GM18508 (cell line): Measurements from ENCODE around the gene GBX2.

Experiments
- ATAC-seq: cut with Tn5 transposase; IDR thresholded peaks from one replicate; pipeline ENCODE4 v1.9.1; 2021; ENCODE audit warnings: moderate number of reproducible peaks; ENCODE audit not compliant: insufficient read depth, unreplicated experiment

Gene GBX2

GRCh38 chr2:236169741-236170589 is 1.8 kb upstream of the GBX2 start:
- ATAC-seq: no peak

DNA sequence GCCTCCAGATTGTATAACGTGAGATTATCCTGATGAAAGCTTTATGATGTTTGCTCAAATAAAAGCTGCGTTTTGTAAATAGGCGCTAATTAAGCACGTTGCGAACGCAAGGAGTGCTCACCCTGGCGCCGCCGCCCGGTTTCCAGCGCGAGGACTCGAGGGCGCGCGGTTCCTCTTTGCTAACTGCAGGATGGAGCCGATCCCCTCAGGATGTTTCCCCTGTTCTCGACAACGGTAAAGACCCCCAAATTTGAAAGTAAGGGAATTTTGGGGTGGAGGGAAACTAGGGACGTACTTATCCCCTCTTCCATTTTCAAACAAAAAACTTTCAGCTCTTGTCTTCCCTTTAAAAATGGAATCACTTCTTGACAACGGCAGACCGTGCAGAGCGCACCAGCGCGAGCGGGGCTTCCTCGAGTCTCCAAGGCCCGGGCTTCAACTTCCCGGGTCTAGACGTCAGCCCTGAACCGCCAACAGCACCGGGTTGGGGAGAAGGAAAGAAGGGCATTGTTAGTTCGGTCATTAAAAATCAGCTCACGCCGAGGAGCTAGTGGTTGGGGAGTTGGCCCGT is 1.1 kb upstream of the GBX2 start:
- no peak for ATAC-seq

DNA sequence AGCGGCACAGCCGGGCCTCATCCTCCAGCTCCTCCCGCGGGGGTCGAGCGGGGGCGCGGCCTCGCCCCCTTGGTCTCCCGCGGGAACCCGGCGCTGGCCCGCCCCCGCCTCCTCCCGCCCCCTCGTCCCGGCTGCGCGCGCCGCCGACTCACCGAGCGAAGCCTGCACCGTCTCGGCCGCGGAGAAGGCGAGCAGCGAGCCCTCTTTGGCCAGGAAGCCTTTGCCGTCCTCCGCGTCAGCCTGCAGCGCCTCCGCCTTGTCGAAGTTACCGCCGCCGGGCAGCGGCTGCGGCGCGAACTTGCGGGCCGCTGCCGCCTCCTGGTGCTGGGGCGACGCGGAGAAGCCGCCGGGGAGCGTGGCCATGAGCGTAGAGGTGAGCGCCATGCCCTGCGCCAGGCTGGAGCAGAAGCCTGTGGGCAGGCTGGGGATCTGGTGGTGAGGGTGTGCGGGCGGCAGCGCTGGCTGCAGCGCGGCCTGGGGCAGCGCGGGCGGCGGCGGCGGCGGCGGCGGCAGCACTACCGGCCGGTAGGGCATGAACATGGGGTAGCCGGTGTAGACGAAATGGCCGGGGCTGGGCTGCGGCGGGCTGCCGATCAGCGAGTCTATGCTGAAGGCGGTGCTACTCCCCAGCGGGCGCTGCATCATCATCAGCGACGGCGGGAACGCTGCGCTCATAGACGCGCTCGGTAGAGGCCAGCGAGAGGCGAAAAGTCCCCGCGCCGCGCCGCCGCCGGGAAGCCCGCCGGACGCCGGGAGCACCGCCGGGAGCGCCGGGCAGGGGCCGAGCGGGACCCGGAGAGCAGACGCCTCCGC is 683 bp downstream of the GBX2 start:
- ATAC-seq: no peak

GRCh38 chr2:236166796-236167296 is 1.3 kb downstream of the GBX2 start:
- ATAC-seq: no peak

- ATAC-seq: no peak
Measured at GRCh38 chr2:236165842-236166795, 2.1 kb downstream of the GBX2 start.

DNA sequence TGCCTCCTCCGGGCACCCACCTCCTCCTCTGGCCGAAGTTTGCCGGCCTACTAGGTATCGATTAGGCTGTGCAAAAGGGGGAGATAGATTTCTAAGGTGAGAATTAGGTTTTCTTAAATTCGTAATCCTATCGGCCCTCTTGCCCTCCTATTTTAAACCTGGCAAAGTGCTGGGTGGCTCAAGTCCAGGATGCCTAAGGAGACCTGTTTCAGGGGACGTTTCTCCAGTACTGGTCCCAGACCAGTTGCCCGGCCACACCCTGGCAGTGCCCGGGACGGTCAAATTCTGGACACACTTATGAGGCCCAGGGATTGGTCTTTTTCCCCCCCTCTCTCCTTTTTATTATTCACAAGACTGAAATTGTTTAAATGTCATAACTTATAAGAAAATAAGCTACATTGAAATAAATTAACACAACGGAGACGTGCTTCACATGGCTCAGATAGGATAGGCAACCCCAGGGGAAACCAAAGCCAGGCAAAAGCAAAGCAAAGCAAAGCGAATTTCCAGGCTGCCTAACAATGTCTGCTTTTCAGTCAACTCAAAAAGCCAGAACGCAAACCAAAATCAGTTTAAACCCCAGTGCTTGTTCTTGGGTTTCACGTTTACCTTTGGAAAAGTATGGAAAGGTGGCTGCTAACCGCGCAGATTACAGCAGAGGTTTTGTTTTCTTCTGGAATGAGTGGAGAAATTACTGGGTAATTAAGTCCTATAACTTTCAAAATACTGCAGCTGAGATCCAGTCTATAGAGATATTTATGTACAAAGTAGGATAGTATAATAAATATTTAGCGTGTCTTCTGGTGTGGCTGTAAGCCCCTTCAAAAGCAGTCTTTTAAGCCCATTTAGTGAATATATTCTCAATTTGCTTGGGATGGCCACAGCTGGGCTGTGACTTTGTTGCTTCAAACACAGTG is 3.0 kb downstream of the GBX2 start:
- ATAC-seq: no peak

DNA sequence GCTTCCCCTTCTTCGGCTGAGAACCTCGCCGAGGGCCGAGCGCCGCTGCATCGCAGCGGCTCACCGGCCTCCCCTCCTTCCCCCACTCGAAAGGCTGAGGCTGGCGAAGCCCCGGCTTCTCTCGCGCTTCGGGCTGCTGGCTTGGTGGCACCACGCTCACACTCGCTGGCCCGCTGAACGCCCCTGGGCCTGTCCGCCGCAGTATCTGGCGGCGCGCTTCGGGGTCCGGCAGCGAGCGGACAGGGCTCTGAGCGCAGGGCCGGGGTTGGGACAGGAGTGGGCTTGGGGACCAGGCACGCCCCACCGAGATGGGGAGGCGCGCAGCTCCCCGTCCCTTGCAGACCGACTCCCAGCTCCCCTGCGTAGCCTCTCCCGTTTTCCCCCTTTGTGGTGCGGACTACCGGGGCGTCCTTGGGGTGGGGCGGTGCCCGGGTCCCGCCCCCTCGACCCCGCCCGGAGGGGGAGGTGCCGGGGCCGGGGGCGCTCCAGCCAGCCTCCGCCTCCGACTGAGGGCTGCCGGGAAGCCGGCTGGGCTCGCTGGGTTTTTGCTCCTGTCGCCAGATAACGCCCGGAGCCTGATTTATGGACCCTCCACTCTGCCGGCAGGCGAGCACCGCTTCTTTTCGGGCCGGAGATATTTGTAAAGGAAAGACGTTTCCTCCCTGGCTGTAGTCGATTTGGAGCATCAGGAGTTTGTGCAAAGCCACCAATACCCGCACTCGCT is 3.8 kb downstream of the GBX2 start:
- ATAC-seq: no peak

DNA sequence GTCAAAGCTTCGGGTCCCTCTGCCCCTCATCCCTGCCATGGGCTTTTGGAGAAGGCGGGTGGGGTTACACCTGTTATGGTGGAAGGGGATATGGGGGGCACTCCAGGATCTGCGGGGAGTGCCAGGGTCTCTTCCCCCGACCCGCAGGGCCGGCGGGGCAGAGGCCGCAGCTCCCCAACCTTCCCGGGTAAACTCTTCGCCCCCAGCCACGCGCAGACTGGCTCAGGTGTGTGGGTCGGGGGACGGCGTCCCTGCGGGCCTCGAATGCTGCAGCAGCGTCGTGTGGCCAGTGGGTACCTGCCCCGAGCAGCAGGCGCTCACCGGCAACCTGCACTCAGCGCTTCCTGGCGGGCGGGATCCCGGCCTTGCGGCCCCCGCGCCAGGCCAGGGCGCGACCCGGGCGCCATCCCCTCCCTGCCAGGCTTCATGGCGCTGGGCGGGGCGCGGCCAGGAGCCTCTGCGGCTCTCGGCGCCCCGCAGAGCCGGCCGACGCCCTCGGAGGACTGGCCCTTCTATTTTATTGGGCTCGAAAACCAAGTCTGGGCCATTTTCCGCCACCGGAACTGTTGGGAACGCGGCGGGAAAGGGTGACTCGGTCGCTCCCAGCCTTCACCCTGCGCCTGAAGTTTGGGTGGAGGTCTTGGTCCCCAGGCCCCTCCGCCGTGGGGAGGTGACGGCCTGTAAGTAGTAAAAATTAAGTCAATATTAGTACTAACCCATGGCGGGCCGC is 4.5 kb downstream of the GBX2 start:
- no peak for ATAC-seq

DNA sequence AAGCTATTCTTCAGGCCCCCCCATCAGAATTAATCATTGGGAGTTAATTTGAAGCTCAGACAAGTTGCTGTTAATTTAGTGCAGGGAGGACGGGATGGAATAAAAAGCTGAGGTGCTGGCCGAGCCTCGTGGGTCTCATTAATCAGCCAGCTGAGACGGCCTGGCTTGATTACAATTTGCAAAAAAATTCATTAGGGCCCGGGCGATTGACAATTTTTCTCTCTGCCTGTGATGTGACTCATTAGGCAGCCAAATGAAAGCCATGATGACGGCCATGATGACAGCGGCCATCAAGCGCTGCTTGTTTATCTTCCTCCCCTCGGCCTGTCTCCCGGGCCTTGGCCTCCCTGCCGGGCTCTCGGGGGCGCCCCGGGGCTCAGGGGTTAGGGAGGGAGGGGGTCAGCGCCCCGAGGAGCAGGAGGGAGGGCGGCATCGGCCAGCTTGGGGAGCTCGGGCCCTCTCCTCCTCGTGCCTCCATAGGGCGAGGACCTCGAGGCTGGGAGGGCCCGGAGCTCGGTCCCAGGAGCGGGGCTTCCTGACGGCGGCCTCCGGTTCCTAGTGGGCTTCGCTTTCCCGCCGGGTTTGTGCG is 5.2 kb downstream of the GBX2 start:
- no peak for ATAC-seq

GRCh38 chr2:236162031-236162845 is 5.9 kb downstream of the GBX2 start:
- ATAC-seq: no peak

- ATAC-seq: no peak
Measured at GRCh38 chr2:236161531-236161930, 6.7 kb downstream of the GBX2 start.

DNA sequence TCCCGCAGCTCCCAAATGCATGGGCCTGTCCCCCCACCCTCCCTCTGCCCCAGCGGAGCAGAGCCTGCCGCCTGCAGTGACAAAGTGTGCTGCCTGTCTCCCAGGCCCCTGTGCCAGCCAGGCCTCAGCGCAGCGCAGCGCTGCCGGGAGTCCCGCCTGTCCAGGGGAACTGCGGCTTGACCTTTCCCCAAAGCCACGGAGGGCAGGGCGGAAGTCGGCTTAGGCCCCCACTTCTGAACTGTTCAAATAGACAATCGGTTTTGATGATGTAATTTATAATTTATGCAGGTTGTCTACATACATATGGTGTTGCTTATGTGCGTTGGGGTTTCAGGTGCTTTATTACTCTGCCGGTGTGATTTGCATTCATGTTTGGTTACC is 7.1 kb downstream of the GBX2 start:
- no peak for ATAC-seq

DNA sequence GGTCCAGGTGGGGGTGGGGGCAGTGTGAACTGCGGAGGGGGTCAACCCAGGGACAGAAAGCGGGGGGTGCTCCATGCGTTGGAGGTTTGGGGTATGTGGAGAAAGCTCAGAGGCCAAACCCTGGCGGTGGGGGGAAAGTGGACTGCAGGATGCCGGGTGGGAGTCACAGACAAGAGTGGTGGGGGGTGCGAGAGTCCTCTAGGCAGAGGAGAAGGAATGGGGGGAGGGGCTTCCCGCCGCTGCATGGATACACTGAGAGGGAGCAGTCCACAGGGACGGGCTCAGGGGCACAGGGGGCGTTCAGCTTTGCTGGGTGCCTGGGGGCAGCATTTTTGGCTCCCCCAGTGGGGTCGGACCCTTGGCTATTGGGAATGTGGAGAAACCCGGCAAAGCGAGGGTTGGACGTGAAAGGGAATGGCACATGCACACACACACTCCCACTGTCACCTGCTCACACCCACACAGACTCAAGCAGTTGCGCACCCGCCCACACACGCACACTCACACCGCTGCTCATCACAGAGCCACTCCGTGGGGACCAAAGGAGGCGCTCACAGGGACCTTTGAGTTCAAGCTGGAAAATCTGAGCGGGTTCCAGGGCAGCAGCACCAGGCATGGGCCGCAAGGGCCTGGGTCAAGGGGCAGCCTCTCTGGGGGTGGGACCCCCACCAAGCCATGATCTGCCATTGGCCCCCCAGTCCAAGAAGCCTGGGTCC is 7.7 kb downstream of the GBX2 start:
- no peak for ATAC-seq

DNA sequence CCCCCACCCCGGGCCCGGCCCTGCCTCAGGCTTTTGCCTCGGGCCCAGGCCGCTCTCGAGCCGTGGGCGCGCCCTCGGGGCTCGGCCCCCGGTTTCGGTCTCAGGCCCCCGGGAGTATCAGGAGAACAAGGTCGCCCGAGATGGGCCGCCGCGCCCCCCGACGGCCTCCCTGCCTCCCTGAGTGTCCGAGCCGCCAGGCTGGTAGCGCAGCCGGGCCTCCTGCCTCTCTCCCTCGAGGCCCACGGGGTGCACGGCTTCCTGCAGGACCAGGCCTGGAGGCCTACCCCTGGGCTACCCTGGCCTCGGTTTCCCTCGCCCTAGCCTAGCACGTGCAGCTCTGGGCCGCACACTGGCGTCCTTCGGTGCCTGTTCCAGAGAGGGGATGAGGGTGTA is 8.4 kb downstream of the GBX2 start:
- ATAC-seq: no peak

DNA sequence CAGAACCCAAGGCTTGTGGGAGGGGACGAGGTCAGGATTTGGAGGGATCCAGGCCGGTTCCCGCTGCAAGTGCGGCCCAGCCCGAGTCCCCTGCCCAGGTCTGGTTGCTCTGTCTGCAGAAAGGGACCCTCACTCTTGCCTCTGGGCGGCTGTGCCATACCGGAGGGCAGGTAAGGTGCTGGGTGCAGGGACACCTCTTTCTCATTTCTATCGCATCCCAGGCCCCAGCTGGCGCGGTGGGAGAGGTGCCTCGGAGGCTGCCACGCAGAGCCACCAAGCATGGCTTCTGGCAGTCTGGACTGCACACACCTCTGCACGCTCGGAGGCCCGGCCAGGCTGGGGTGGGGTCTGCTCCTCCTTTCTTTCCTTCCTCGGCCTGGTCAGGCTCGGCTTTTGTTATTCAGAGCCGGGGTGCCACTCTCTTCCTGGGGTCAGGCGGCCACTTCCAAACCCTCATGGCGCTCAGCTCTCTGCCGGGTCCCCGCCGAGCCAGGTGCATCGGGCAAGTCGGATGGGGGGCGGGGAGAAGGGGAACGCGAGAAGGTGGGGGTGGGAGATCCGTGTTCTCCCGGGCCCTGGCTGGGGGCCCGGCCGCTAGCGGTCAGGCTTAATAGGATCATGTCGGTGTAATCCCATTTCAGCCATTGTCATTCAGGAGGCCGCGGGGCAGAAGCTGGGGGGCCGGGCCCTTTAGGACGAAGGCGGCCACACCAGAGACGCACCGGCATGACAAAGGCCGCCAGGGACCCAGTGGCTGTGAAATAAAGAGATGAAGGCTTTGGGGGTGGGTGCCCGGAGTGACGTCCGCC is 9.0 kb downstream of the GBX2 start:
- ATAC-seq: no peak
